LHCN-M2 (cell line): ENCODE data around the gene MYO18B. TPM values are rescaled to one million over a fixed set of nuclear protein-coding genes. Genes with fewer than 3 reads are reported as not detected.
"Not testable (repeated sequence)": the region's sequence is repeated elsewhere in the genome, so short reads cannot be mapped to it uniquely, and the experiment has no call there.

Source experiments
- DNase-seq: peaks from one replicate; pipeline ENCODE4 v3.0.0-alpha.2; 2012; ENCODE audit warnings: low read depth
- total RNA-seq: library from RNA; depleted of rRNA; stranded (reverse); fragments of >200 nt; gene quantifications from 2 replicates; pipeline ENCODE4 v1.2.3, GENCODE V29; 2014

MYO18B gene
- total RNA-seq, 1 experiment from 2014 or later, result 18.8 TPM

GRCh38 chr22:25942115-25942855 is 200.3 kb downstream of the MYO18B start:
- DNase-seq, result peak; percentile 66

- DNase-seq, result peak; percentile 68
These were observed 200.9 kb downstream of the MYO18B start for GRCh38 chr22:25942856-25943411.

DNA sequence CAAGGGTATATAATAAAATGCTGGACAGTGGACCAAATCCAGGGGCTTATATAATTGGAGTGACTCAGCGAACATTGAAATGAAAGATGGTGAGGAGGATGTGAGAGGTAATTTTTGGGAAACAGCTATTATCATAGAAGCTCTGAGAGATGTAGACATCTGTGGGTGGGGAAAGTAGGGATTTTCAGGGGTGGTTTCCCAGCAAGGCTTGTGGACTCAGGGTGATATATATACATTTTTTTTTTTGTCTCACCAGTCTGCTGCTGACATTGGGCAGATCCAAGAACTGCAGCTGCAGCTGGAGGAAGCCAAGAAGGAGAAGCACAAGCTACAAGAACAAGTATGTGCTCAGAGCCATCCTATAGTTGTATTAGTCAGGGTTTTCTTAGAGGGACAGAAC is 208.1 kb downstream of the MYO18B start:
- DNase-seq, result no peak

GRCh38 chr22:25953276-25953675 is 211.3 kb downstream of the MYO18B start:
- no peak for DNase-seq

DNA sequence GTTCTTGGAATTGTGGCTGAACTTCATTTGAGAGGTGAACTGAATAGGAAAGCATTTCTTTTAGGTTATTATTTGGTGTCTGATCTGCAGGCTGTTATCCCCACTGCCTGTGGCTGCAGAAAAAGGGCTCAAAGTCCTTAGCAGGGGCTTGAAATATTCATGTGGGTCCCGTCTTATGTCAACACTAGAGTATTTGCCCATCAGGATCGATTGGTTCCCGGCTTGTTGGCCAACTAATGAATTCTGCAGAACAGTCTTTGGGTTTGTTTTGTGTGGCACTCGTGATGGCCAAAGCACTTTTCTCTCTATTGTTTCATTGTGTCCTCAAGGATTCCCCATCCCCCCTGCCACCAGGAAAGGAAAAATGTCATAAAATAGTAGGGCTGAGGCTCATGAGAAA is 211.9 kb downstream of the MYO18B start:
- no peak for DNase-seq

DNA sequence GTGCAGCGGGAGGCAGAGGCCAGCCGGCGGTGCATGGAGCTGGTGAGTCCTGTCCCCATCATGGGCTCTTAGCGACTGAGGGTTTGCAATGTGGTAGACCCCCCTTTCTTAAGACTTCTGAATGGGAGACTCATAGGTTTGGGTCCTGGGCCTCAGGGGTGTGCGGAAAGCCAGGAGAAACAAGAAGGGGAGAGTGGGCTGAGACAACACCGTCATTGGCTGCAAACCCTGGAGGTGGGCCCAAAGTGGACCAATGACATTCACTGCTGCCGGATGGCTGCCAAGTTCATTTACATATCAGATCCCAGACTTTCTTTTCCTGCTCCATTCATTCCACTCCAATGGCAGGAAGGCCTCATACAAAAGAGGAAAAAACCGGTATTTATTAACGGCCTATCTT is 213.3 kb downstream of the MYO18B start:
- DNase-seq, result no peak

DNA sequence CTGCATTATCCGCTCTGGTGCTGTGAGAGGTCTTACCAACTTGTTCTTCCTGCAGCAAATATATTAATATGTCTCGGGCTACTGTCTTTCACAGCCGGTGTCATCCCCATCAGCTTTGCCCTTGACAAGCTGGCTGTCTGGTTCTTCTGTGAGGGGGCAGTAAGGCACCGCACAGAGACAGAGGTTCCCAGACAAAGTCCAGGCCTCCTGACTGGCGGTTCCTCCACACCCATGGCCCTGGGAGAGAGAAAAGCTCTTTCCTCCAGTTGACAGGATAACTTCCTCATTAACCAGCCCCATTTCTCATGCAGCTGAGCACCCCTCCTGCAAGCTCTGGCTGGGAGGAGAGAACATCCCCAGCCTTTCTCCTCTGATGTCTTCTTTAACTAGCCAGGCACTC is 214.8 kb downstream of the MYO18B start:
- DNase-seq, result no peak

- no peak for DNase-seq
These were observed 218.1 kb downstream of the MYO18B start for GRCh38 chr22:25959818-25960774.

DNA sequence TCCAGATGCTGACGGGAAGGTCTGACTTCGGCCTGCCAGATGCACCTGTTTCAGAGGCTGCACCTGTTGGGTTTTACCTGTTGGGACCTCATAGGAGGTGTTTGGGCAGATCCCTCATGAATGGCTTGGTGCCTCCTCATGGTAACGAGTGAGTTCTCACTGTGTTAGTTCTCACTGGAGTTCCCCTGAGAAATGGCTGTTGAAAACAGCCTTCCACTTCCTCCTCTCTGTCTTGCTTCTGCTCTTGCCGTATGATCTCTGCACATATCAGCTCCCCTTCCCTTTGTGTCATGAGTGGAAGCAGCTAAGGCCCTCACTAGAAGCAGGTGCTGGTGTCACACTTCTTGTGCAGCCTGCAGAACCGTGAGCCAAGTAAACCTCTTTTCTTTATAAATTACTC is 219.7 kb downstream of the MYO18B start:
- no peak for DNase-seq

DNA sequence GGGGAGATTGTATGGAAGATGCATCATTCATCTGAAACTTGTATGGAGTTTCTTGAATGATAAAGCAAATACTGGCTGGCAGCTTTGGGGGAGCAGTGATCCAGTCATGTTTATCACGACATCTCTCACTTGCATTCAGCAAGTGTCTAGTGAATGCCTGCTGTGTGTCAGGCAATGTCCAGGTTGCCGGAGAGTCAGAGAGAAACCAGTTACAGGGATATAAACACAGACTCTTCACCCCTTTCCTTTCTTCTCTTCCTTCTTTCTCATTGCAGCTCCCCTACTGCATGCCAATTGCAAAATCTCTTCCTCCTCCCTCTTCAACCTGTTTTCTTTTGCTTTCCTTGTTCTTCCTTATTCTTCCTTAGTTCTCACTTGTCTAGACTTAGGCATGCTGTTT is 220.7 kb downstream of the MYO18B start:
- no peak for DNase-seq

GRCh38 chr22:25964961-25965730 is 223.2 kb downstream of the MYO18B start:
- DNase-seq, result no peak

DNA sequence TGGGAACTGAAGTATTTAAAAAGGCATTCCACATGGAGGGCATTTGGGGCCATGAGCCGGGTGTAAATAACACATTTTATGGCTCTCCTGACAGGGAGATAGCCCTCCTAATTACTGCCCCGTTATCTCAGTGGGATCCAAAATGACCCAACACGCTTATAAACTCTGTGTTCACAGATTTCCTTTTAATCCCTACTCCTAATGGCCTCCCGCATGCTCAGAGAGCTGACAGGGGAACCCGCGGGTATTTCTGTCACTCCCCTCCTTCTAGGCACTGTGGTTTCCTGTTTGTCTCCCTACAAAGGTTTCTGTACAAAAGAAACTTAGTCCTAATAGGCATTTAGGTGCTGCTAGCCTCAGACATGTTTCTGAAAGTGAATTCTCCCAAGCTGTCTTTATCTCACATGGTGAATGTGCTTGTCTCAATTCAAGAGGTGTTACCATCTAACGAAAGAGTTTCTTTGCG is 224.5 kb downstream of the MYO18B start:
- no peak for DNase-seq

GRCh38 chr22:25969286-25969685 is 227.3 kb downstream of the MYO18B start:
- no peak for DNase-seq

GRCh38 chr22:25969901-25970300 is 227.9 kb downstream of the MYO18B start:
- no peak for DNase-seq

GRCh38 chr22:25970374-25970911 is 228.5 kb downstream of the MYO18B start:
- peak; percentile 34 for DNase-seq

- DNase-seq, result no peak
These were observed 229.2 kb downstream of the MYO18B start for GRCh38 chr22:25970999-25971811.

DNA sequence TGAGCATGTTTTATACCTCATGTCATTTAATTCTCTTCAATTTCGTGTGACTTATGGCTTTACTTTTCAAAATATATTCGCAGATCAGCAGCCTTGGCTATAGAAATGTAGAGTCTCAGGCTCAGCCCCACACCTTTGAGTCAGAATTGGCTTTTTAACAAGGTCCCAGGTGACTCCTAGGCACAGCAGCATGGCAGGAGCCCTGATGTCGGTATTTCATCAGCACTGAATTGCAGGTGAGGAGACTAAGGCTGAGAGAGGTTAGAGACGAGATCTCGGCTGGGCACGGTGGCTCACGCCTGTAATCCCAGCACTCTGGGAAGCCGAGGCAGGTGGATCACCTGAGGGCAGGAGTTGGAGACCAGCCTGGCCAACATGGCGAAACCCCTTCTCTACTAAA is 230.4 kb downstream of the MYO18B start:
- no peak for DNase-seq

- DNase-seq, result no peak
These were observed 234.4 kb downstream of the MYO18B start for GRCh38 chr22:25976356-25976755.

DNA sequence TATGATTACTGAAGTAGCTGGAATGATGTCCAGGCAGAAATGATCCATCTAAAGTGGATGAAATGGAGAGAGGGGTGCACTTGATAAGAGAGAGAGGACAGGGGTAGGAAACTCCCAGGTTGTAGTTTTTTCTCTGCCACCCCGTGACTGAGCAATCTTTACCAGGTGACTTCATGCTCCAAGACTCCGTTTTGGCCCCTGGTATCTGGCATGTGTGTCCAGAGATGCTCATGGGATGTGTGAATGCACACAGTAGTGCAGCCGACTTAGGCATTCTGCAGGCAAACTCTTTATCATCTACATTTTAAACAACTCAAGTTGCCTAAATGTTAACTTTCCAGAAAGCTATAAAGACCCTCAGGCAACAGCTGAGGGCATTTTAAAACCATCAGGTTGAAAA is 238.0 kb downstream of the MYO18B start:
- no peak for DNase-seq

- not testable (repeated sequence) for DNase-seq
These were observed 242.9 kb downstream of the MYO18B start for GRCh38 chr22:25984911-25985310.
